ENCODE results near the gene C4orf51.

DNA sequence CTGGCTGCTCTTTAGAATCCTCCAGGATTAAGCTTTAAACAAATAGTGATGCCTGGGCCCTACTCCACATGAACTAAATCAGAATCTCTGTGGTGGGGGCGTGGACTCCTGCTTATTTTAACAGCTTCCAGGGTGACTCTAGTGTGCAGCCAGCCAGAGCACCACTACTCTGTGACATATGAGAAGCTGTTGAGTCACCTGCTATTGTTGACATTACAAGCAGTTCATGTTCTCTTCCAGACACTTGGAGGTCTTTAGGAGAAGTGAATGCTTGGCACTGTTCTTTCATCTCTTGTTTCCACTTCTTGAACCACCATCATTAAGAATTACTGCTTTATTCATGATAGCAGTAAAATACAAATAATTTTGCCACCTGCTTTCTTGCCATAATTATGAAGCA, 426 bp upstream of the C4orf51 start:
- TF ChIP-seq MTF2 (CRISPR knock-in tag; IDR thresholded peaks at IDR 0.05; ENCODE audit: borderline replicate concordance) (no peak), GATA4 (IDR thresholded peaks at IDR 0.05; ENCODE audit: borderline replicate concordance, low read depth) (no peak), ZC3H13 (CRISPR knock-in tag; IDR thresholded peaks at IDR 0.05) (no peak), RFX5 (IDR thresholded peaks at IDR 0.05; ENCODE audit: low read depth, low read length) (no peak), HCFC1 (IDR thresholded peaks at IDR 0.05; ENCODE audit: low read depth, low read length) (no peak), SRF (IDR thresholded peaks at IDR 0.05; ENCODE audit: low read depth, low read length) (no peak), NCOA2 (CRISPR knock-in tag; IDR thresholded peaks at IDR 0.05) (no peak), XRCC5 (optimal IDR thresholded peaks at IDR 0.05; ENCODE audit: low read length) (no peak), ZNF329 (CRISPR knock-in tag; IDR thresholded peaks at IDR 0.05; ENCODE audit: low read depth) (no peak), SP2 (CRISPR knock-in tag; IDR thresholded peaks at IDR 0.05) (no peak), HDAC1 (CRISPR knock-in tag; IDR thresholded peaks at IDR 0.05) (no peak)
- TF ChIP-seq, protein P1, sequence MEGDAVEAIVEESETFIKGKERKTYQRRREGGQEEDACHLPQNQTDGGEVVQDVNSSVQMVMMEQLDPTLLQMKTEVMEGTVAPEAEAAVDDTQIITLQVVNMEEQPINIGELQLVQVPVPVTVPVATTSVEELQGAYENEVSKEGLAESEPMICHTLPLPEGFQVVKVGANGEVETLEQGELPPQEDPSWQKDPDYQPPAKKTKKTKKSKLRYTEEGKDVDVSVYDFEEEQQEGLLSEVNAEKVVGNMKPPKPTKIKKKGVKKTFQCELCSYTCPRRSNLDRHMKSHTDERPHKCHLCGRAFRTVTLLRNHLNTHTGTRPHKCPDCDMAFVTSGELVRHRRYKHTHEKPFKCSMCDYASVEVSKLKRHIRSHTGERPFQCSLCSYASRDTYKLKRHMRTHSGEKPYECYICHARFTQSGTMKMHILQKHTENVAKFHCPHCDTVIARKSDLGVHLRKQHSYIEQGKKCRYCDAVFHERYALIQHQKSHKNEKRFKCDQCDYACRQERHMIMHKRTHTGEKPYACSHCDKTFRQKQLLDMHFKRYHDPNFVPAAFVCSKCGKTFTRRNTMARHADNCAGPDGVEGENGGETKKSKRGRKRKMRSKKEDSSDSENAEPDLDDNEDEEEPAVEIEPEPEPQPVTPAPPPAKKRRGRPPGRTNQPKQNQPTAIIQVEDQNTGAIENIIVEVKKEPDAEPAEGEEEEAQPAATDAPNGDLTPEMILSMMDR (CRISPR knock-in tag; IDR thresholded peaks at IDR 0.05), result no peak
- TF ChIP-seq, protein P2, sequence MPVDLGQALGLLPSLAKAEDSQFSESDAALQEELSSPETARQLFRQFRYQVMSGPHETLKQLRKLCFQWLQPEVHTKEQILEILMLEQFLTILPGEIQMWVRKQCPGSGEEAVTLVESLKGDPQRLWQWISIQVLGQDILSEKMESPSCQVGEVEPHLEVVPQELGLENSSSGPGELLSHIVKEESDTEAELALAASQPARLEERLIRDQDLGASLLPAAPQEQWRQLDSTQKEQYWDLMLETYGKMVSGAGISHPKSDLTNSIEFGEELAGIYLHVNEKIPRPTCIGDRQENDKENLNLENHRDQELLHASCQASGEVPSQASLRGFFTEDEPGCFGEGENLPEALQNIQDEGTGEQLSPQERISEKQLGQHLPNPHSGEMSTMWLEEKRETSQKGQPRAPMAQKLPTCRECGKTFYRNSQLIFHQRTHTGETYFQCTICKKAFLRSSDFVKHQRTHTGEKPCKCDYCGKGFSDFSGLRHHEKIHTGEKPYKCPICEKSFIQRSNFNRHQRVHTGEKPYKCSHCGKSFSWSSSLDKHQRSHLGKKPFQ (CRISPR knock-in tag; IDR thresholded peaks at IDR 0.05; ENCODE audit: insufficient replicate concordance), result no peak

Data from HepG2 (cell line).